Activated T-helper 2 cell treated with anti-CD3 and anti-CD28 coated beads, Interferon-gamma antibody, Interleukin-2, Interleukin-4, amounts not matched to agents 10 μg/mL and 5 μg/mL and 100 μg/mL, durations not matched to agents 14 hours and 24 hours and 36 hours (primary cell): ENCODE data around the gene WFDC1. TPM values are rescaled to one million over a fixed set of nuclear protein-coding genes. Genes with fewer than 3 reads are reported as not detected.

Experiments
- DNase-seq: peaks from one replicate; pipeline ENCODE4 v3.0.0; 2021; ENCODE audit warnings: low spot score
- H3K27ac Mint-ChIP-seq: one replicate; pipeline ENCODE4 v1.8.0; 2021; ENCODE audit warnings: mixed read lengths
- H3K27me3 Mint-ChIP-seq: one replicate; pipeline ENCODE4 v1.8.0; 2021; ENCODE audit warnings: low read depth, mixed read lengths
- H3K36me3 Mint-ChIP-seq: one replicate; pipeline ENCODE4 v1.8.0; 2021; ENCODE audit warnings: low read depth, mixed read lengths
- H3K4me1 Mint-ChIP-seq: one replicate; pipeline ENCODE4 v1.8.0; 2021; ENCODE audit warnings: low read depth, mixed read lengths
- H3K4me3 Mint-ChIP-seq: one replicate; pipeline ENCODE4 v1.8.0; 2021; ENCODE audit warnings: low read depth, mild to moderate bottlenecking, moderate library complexity, mixed read lengths
- H3K9me3 Mint-ChIP-seq: one replicate; pipeline ENCODE4 v1.8.0; 2021; ENCODE audit warnings: mixed read lengths
- intact Hi-C: fragments of 100-400 bp; cut with micrococcal nuclease; formaldehyde crosslinking; loops from one replicate; pipeline ENCODE4 v1.15.1; 2023
- total RNA-seq: library from RNA; stranded (reverse); gene quantifications from 2 replicates; pipeline ENCODE4 v1.2.3, GENCODE V29; 2022

WFDC1 gene
- total RNA-seq, 1 donor from 2014 or later, result not detected

- no peak for DNase-seq
- H3K9me3 Mint-ChIP-seq, result no peaks in the 10 kb centered on the region
- H3K4me1 Mint-ChIP-seq, result no peaks in the 10 kb centered on the region
- no peaks in the 10 kb centered on the region for H3K36me3 Mint-ChIP-seq
- intact Hi-C loops, result no loop called here
- H3K27ac Mint-ChIP-seq, result no peak overlapping the region
- peaks cover 3% of the 10 kb centered on the region for H3K27me3 Mint-ChIP-seq
- H3K4me3 Mint-ChIP-seq, result no peak overlapping the region
Measured at GRCh38 chr16:84278333-84278732, 16.3 kb upstream of the WFDC1 start.

DNA sequence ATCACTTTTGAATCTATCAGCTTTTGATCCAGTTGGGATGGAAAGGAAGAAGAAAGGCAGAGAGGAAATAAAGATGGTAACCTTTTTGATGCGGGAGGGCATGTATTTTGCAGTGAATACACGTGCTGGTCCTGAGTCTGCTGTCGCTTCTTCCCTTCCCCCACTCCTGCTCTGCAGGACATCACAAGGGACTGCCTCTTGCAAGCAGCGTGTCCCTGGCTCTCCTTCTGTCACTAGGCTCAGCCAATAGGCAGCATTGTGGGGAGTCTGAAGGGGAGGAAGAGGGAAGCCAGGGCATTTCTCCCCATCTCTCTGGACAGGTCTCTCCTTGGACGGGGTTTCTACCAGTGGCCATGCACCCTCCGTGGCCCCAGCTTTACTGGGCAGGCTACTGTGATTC, 15.7 kb upstream of the WFDC1 start:
- intact Hi-C loops, result no loop called here
- DNase-seq, result no peak
- Mint-ChIP-seq H3K27ac (no peak overlapping the region), H3K27me3 (peaks cover 3% of the 10 kb centered on the region), H3K4me1 (no peaks in the 10 kb centered on the region), H3K4me3 (no peak overlapping the region), H3K9me3 (no peaks in the 10 kb centered on the region), H3K36me3 (no peaks in the 10 kb centered on the region)

- no peaks in the 10 kb centered on the region for H3K9me3 Mint-ChIP-seq
- no peaks in the 10 kb centered on the region for H3K36me3 Mint-ChIP-seq
- no peak for DNase-seq
- no peak overlapping the region for H3K27ac Mint-ChIP-seq
- H3K27me3 Mint-ChIP-seq, result peaks cover 3% of the 10 kb centered on the region
- intact Hi-C loops, result no loop called here
- H3K4me3 Mint-ChIP-seq, result no peak overlapping the region
- no peaks in the 10 kb centered on the region for H3K4me1 Mint-ChIP-seq
Measured at GRCh38 chr16:84279881-84280280, 14.8 kb upstream of the WFDC1 start.

GRCh38 chr16:84281074-84281473, 13.6 kb upstream of the WFDC1 start:
- Mint-ChIP-seq H3K27ac (no peak overlapping the region), H3K27me3 (peaks cover 5% of the 10 kb centered on the region), H3K4me3 (no peak overlapping the region), H3K9me3 (no peaks in the 10 kb centered on the region), H3K36me3 (no peaks in the 10 kb centered on the region), H3K4me1 (no peaks in the 10 kb centered on the region)
- no peak for DNase-seq
- intact Hi-C loops, result no loop called here

DNA sequence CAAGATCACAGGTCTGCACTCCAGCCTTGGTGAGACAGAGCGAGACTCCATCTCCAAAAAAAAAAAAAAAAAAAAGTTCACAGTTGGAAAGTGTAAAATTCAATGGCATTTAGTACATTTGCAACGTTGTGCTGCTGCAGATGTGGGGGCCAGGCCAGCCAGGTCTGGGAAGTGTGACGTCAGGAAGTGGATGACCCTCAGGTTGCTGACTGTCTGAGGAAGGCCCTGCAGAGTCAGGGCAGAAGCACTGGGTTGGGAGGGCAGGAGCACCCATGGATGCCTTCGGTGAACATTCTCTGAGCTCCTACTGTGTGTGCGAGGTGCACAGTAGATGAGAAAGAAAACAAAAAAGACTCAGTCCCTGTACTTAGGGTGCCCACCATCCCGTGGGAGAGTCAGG, 12.1 kb upstream of the WFDC1 start:
- Mint-ChIP-seq H3K27me3 (peaks cover 5% of the 10 kb centered on the region), H3K27ac (no peak overlapping the region), H3K9me3 (no peaks in the 10 kb centered on the region), H3K4me1 (no peaks in the 10 kb centered on the region), H3K4me3 (no peak overlapping the region), H3K36me3 (no peaks in the 10 kb centered on the region)
- intact Hi-C loops, result no loop called here
- no peak for DNase-seq

GRCh38 chr16:84283314-84284153, 11.1 kb upstream of the WFDC1 start:
- Mint-ChIP-seq H3K27me3 (peaks cover 6% of the 10 kb centered on the region), H3K9me3 (no peaks in the 10 kb centered on the region), H3K4me1 (no peaks in the 10 kb centered on the region), H3K27ac (no peak overlapping the region), H3K36me3 (no peaks in the 10 kb centered on the region), H3K4me3 (no peak overlapping the region)
- intact Hi-C loops, result no loop called here
- DNase-seq, result no peak

- no peaks in the 10 kb centered on the region for H3K9me3 Mint-ChIP-seq
Measured at GRCh38 chr16:84284154-84284722, 10.4 kb upstream of the WFDC1 start.

DNA sequence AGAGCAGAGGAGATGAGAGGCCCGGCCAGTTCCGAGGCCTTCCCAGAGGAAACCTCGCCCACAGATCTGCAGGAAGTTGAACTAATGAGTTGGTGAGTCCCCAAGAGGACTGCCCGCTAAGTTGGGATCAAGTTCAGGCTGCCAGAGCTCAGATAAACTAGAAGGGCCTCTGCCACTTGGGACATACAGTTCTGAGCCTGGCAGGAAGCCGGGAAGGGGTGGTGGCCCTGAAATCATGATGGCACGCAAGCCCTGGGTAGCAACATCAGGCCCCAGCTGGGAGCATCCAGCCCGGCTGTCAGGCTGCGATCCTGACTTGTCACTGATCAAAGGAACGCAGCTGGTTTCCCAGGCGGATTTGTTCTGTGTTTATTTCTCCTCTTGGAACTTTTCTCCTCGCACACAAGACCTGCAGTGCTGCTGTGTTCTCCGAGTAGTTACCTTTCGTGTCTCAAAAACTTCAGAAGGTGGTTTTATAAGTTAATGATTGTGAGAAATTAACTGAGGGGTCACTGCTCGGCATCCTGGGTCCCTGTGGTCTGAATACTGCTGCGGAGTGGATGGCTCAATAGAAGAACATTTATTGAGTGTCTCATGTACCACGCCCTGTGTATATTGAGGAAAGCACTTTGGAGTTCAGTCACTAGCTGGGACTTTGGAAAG, 8.0 kb upstream of the WFDC1 start:
- intact Hi-C loops, result no loop called here
- no peaks in the 10 kb centered on the region for H3K9me3 Mint-ChIP-seq
- no peak for DNase-seq
- no peak overlapping the region for H3K4me3 Mint-ChIP-seq
- H3K36me3 Mint-ChIP-seq, result no peaks in the 10 kb centered on the region
- no peaks in the 10 kb centered on the region for H3K4me1 Mint-ChIP-seq
- peaks cover 9% of the 10 kb centered on the region for H3K27me3 Mint-ChIP-seq
- no peak overlapping the region for H3K27ac Mint-ChIP-seq

More at GRCh38 chr16:84284154-84284722, 10.4 kb upstream of the WFDC1 start:
- intact Hi-C loops, result no loop called here
- Mint-ChIP-seq H3K36me3 (no peaks in the 10 kb centered on the region), H3K4me3 (no peak overlapping the region), H3K4me1 (no peaks in the 10 kb centered on the region), H3K27me3 (peaks cover 7% of the 10 kb centered on the region), H3K27ac (no peak overlapping the region)
- no peak for DNase-seq

- no peaks in the 10 kb centered on the region for H3K36me3 Mint-ChIP-seq
- intact Hi-C loops, result no loop called here
- H3K27me3 Mint-ChIP-seq, result peaks cover 15% of the 10 kb centered on the region
- H3K9me3 Mint-ChIP-seq, result no peaks in the 10 kb centered on the region
- no peaks in the 10 kb centered on the region for H3K4me1 Mint-ChIP-seq
- no peak for DNase-seq
- no peak overlapping the region for H3K27ac Mint-ChIP-seq
- H3K4me3 Mint-ChIP-seq, result no peak overlapping the region
Measured at GRCh38 chr16:84288902-84289301, 5.8 kb upstream of the WFDC1 start.

DNA sequence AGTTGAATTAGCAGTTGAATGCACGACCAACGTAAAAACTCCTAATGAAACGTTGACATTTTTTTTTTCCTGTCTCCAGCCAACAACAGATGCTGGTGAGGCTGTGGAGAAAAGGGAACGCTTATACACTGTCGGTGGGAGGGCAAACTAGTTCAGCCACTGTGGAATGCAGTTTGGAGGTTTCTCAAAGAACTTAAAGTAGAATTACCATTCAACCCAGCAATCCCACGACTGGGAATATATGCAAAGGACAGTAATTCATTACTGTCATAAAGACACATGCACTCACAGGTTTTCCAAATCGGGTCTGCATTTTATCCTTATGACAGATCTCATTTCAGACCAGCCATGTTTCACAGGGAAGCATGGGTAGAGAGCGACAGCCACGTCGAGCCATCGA, 3.5 kb upstream of the WFDC1 start:
- H3K4me1 Mint-ChIP-seq, result no peaks in the 10 kb centered on the region
- peaks cover 34% of the 10 kb centered on the region for H3K27me3 Mint-ChIP-seq
- no peaks in the 10 kb centered on the region for H3K9me3 Mint-ChIP-seq
- no peak for DNase-seq
- no peaks in the 10 kb centered on the region for H3K36me3 Mint-ChIP-seq
- no peak overlapping the region for H3K27ac Mint-ChIP-seq
- intact Hi-C loops, result no loop called here
- no peak overlapping the region for H3K4me3 Mint-ChIP-seq

DNA sequence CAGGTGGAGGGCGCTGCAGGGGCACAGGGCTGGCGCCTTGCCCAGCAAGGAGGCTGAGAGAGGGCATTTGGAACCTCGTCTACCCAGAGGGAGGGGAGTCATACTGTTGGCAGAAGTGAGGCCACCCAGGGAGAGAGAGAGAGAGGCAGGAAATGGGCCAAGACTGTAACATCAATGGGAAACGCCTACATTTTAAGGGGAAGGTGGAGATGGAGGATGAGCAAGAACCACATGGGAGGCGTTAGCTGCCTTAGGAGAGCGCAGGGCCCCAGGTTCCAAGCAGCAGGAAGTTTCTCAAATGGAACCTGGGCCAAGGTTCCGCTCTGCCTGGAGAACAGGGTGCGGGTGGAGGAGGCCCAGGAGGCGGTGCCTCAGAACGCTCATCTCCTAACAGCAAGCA, 2.7 kb upstream of the WFDC1 start:
- DNase-seq, result no peak
- no peaks in the 10 kb centered on the region for H3K36me3 Mint-ChIP-seq
- H3K27ac Mint-ChIP-seq, result no peak overlapping the region
- intact Hi-C loops, result no loop called here
- no peak overlapping the region for H3K4me3 Mint-ChIP-seq
- H3K9me3 Mint-ChIP-seq, result no peaks in the 10 kb centered on the region
- H3K27me3 Mint-ChIP-seq, result peaks cover 42% of the 10 kb centered on the region
- H3K4me1 Mint-ChIP-seq, result no peaks in the 10 kb centered on the region

- Mint-ChIP-seq H3K4me3 (no peak overlapping the region), H3K9me3 (no peaks in the 10 kb centered on the region), H3K36me3 (no peaks in the 10 kb centered on the region), H3K4me1 (no peaks in the 10 kb centered on the region), H3K27me3 (peaks cover 39% of the 10 kb centered on the region), H3K27ac (no peak overlapping the region)
- intact Hi-C loops, result no loop called here
- no peak for DNase-seq
Measured at GRCh38 chr16:84293406-84293805, 1.3 kb upstream of the WFDC1 start.

GRCh38 chr16:84294117-84294516, 561 bp upstream of the WFDC1 start:
- no peak overlapping the region for H3K27ac Mint-ChIP-seq
- no peaks in the 10 kb centered on the region for H3K36me3 Mint-ChIP-seq
- H3K4me3 Mint-ChIP-seq, result no peak overlapping the region
- H3K27me3 Mint-ChIP-seq, result peaks cover 37% of the 10 kb centered on the region
- no peaks in the 10 kb centered on the region for H3K9me3 Mint-ChIP-seq
- no peaks in the 10 kb centered on the region for H3K4me1 Mint-ChIP-seq
- DNase-seq, result no peak
- intact Hi-C loops, result no loop called here
